UCSD-AML1 (cell line): Measurements from ENCODE around the gene WFIKKN1.

Experiments
- DNase-seq: peaks from one replicate; lab custom pipeline; 2025; ENCODE audit not compliant: unreplicated experiment; lab: John Stamatoyannopoulos, UW

WFIKKN1 gene

GRCh38 chr16:636206-637080 lies 5.7 kb downstream of the WFIKKN1 start, which contains the start of gene METTL26:
Gene METTL26 (minus strand): TSS chr16:636305. CDS start chr16:636290, 15 bp downstream.
- peak; percentile 94 for DNase-seq

- peak; percentile 94 for DNase-seq
Observed at GRCh38 chr16:637081-638018, 6.6 kb downstream of the WFIKKN1 start.

- no peak for DNase-seq
Observed at GRCh38 chr16:638034-638543, 7.3 kb downstream of the WFIKKN1 start.

GRCh38 chr16:638836-639235 lies 8.1 kb downstream of the WFIKKN1 start:
- DNase-seq: no peak

- DNase-seq: no peak
Observed at GRCh38 chr16:640614-641013, 9.8 kb downstream of the WFIKKN1 start.

- peak; percentile 91 for DNase-seq
Observed at GRCh38 chr16:641326-642188, 10.8 kb downstream of the WFIKKN1 start, which contains the start of gene MCRIP2. Gene MCRIP2 (plus strand): TSS chr16:641828. CDS start chr16:641992, 164 bp downstream.

- peak; percentile 45 for DNase-seq
Observed at GRCh38 chr16:642189-643049, 11.6 kb downstream of the WFIKKN1 start.

- DNase-seq: no peak
Observed at GRCh38 chr16:643050-643368, 12.2 kb downstream of the WFIKKN1 start.

- DNase-seq: no peak
Observed at GRCh38 chr16:644556-644955, 13.8 kb downstream of the WFIKKN1 start.

GRCh38 chr16:645852-646678 lies 15.3 kb downstream of the WFIKKN1 start:
- no peak for DNase-seq

GRCh38 chr16:646679-647172 lies 15.9 kb downstream of the WFIKKN1 start:
- DNase-seq: no peak

GRCh38 chr16:647173-647902 lies 16.6 kb downstream of the WFIKKN1 start:
- DNase-seq: no peak

GRCh38 chr16:648071-648780 lies 17.4 kb downstream of the WFIKKN1 start:
- DNase-seq: peak; percentile 59

- DNase-seq: peak; percentile 92
Observed at GRCh38 chr16:648781-649589, 18.2 kb downstream of the WFIKKN1 start, which contains the start of gene WDR90. Gene WDR90 (plus strand): TSS chr16:649365. CDS start chr16:649417, 52 bp downstream.

- no peak for DNase-seq
Observed at GRCh38 chr16:649631-650030, 18.8 kb downstream of the WFIKKN1 start.

- DNase-seq: no peak
Observed at GRCh38 chr16:651844-652243, 21.1 kb downstream of the WFIKKN1 start.
